Stimulated activated CD4-positive, alpha-beta T cell treated with anti-CD3 and anti-CD28 coated beads, Interleukin-4, amount 100 ng/mL, for 24 hours (primary cell): ENCODE measurements around the gene CCSER2.
"Not testable (repeated sequence)": the region's sequence is repeated elsewhere in the genome, so short reads cannot be mapped to it uniquely, and the experiment has no call there.

Source experiments
- DNase-seq: peaks from one replicate; pipeline ENCODE4 v3.0.0-alpha.2; 2020

CCSER2 gene

GRCh38 chr10:84469470-84469869, 141.1 kb downstream of the CCSER2 start:
- no peak for DNase-seq

GRCh38 chr10:84473136-84473535, 144.7 kb downstream of the CCSER2 start:
- no peak for DNase-seq

- DNase-seq = no peak
These were observed 149.2 kb downstream of the CCSER2 start for GRCh38 chr10:84477398-84478128.

- DNase-seq = no peak
These were observed 149.8 kb downstream of the CCSER2 start for GRCh38 chr10:84478151-84478550.

- no peak for DNase-seq
These were observed 150.3 kb downstream of the CCSER2 start for GRCh38 chr10:84478679-84479078.

GRCh38 chr10:84484541-84484940, 156.2 kb downstream of the CCSER2 start:
- DNase-seq = no peak

- DNase-seq = no peak
These were observed 165.0 kb downstream of the CCSER2 start for GRCh38 chr10:84493361-84493760.

GRCh38 chr10:84493951-84494848, 165.8 kb downstream of the CCSER2 start:
- DNase-seq = no peak

GRCh38 chr10:84494849-84495180, 166.4 kb downstream of the CCSER2 start:
- DNase-seq = no peak

- DNase-seq = no peak
These were observed 169.6 kb downstream of the CCSER2 start for GRCh38 chr10:84497978-84498377.

- DNase-seq = not testable (repeated sequence)
These were observed 170.7 kb downstream of the CCSER2 start for GRCh38 chr10:84499039-84499438.

- no peak for DNase-seq
These were observed 171.5 kb downstream of the CCSER2 start for GRCh38 chr10:84499846-84500245.

- DNase-seq = no peak
These were observed 181.7 kb downstream of the CCSER2 start for GRCh38 chr10:84510121-84510520.

GRCh38 chr10:84511106-84511505, 182.7 kb downstream of the CCSER2 start:
- no peak for DNase-seq

- no peak for DNase-seq
These were observed 183.4 kb downstream of the CCSER2 start for GRCh38 chr10:84511709-84512285.

GRCh38 chr10:84517554-84517953, 189.2 kb downstream of the CCSER2 start:
- no peak for DNase-seq

GRCh38 chr10:84519235-84519634, 190.8 kb downstream of the CCSER2 start:
- DNase-seq = no peak

GRCh38 chr10:84521013-84521412, 192.6 kb downstream of the CCSER2 start:
- no peak for DNase-seq

GRCh38 chr10:84521468-84521867, 193.1 kb downstream of the CCSER2 start:
- DNase-seq = no peak

- no peak for DNase-seq
These were observed 194.4 kb downstream of the CCSER2 start for GRCh38 chr10:84522612-84523462.

- DNase-seq = no peak
These were observed 195.1 kb downstream of the CCSER2 start for GRCh38 chr10:84523526-84523925.

- DNase-seq = no peak
These were observed 196.0 kb downstream of the CCSER2 start for GRCh38 chr10:84524435-84524834.
